AG04449 (cell line): ENCODE data around the gene RHOT2.

Experiments
- CTCF ChIA-PET: fragments of 350-600 bp; formaldehyde crosslinking; extraction: SDS; loops from one replicate; lab custom pipeline; 2021; ENCODE audit warnings: antibody characterized with exemption; lab: Yijun Ruan, JAX
- POLR2A ChIA-PET: fragments of 400-600, 350-600 bp; formaldehyde crosslinking; extraction: SDS; loops from one replicate; lab custom pipeline; 2020; ENCODE audit warnings: antibody characterized with exemption, inconsistent platforms; lab: Yijun Ruan, JAX
- DNase-seq: peaks from one replicate; pipeline ENCODE4 v3.0.0-alpha.2; 2010; ENCODE audit warnings: low read depth, low spot score
- H3K4me3 ChIP-seq: 2 replicates; pipeline ENCODE4 v1.5.1; 2011; ENCODE audit warnings: low read depth, mild to moderate bottlenecking, control low read depth, low read length
- CTCF ChIP-seq: IDR thresholded peaks from one replicate; pipeline ENCODE4 v1.5.1; 2011; ENCODE audit warnings: mild to moderate bottlenecking, moderate library complexity, low read length, control low read depth, inconsistent platforms; ENCODE audit not compliant: insufficient read depth; ENCODE audit errors: missing control alignments

RHOT2 gene

GRCh38 chr16:624526-625070, 43.3 kb upstream of the RHOT2 start:
- no peak overlapping the region for H3K4me3 ChIP-seq
- CTCF ChIA-PET = interaction anchor here (1.0 to 1.3 kb wide), 2 partner anchors 12 to 48 kb away, joined by 3 read pairs; no protein-coding TSS in a partner anchor
- DNase-seq = no peak
- POLR2A ChIA-PET = no interaction called here
- no peak for TF ChIP-seq CTCF

GRCh38 chr16:625117-625976, 42.6 kb upstream of the RHOT2 start:
- no peak overlapping the region for H3K4me3 ChIP-seq
- TF ChIP-seq CTCF = no peak

GRCh38 chr16:625977-626765, 41.8 kb upstream of the RHOT2 start:
- CTCF ChIA-PET = no interaction called here

More at GRCh38 chr16:625117-625976, 42.6 kb upstream of the RHOT2 start:
- no peak for DNase-seq
- CTCF ChIA-PET = interaction anchor here (1.3 kb wide), 1 partner anchor 11 kb away, joined by 3 read pairs; no protein-coding TSS in a partner anchor
- POLR2A ChIA-PET = no interaction called here

GRCh38 chr16:626787-627453, 41.0 kb upstream of the RHOT2 start:
- ChIA-PET POLR2A (interaction anchor here (0.8 to 1.4 kb wide), 4 partner anchors 10 to 41 kb away, joined by 3 to 5 read pairs (median 4); partner anchors contain the start of genes RAB40C and RHOT2), CTCF (no interaction called here)
- peak; percentile 65 for DNase-seq
- no peak for TF ChIP-seq CTCF
- H3K4me3 ChIP-seq = no peak overlapping the region

More at GRCh38 chr16:625977-626765, 41.8 kb upstream of the RHOT2 start:
- no peak for DNase-seq
- no peak for TF ChIP-seq CTCF
- POLR2A ChIA-PET = interaction anchor here (0.8 to 1.3 kb wide), 3 partner anchors 27 to 42 kb away, joined by 3 to 4 read pairs (median 3); partner anchors contain the start of genes RAB40C and RHOT2
- no peak overlapping the region for H3K4me3 ChIP-seq

- DNase-seq = no peak
- POLR2A ChIA-PET = interaction anchor here (1.0 to 1.4 kb wide), 3 partner anchors 9 to 37 kb away, joined by 3 to 5 read pairs (median 3); partner anchors contain the start of gene RAB40C
- CTCF ChIA-PET = interaction anchor here (0.7 kb wide), 1 partner anchor 15 kb away, joined by 3 read pairs; no protein-coding TSS in a partner anchor
- no peak for TF ChIP-seq CTCF
- H3K4me3 ChIP-seq = no peak overlapping the region
Measured at GRCh38 chr16:627454-628239, 40.3 kb upstream of the RHOT2 start.
